PC-3 (cell line): ENCODE measurements around the gene LRPAP1. TPM values are rescaled to one million over a fixed set of nuclear protein-coding genes. Genes with fewer than 3 reads are reported as not detected.

Source experiments
- ATAC-seq: fragments of 200-7000 bp; cut with Tn5 transposase; 2 replicates; pipeline ENCODE4 v1.9.1; 2020; ENCODE audit warnings: mild to moderate bottlenecking, moderate library complexity
- BruUV-seq: library from RNA; stranded (reverse); fragments of 400-500 nt; replicated peaks from 2 replicates; lab custom pipeline; 2021; lab: Mats Ljungman, UMichigan
- CTCF ChIA-PET: fragments of 300-600 bp; sonication (Branson Sonifier 250); formaldehyde crosslinking; loops from one replicate; lab custom pipeline; 2022; ENCODE audit warnings: antibody characterized with exemption; lab: Charles Lee
- POLR2A ChIA-PET: fragments of 300-600 bp; sonication (Branson Sonifier 250); formaldehyde crosslinking; loops from one replicate; lab custom pipeline; 2022; ENCODE audit warnings: antibody characterized with exemption; ENCODE audit not compliant: unreplicated experiment; lab: Charles Lee
- DNase-seq: peaks from one replicate; pipeline ENCODE4 v3.0.0-alpha.2; 2015
- H2AFZ ChIP-seq: fragments of 300-600 bp; sonication (generic); 2 replicates; pipeline ENCODE4 v1.6.0; 2016; ENCODE audit warnings: antibody characterized with exemption, low read length
- H3F3A ChIP-seq: fragments of 300-600 bp; sonication (generic); one replicate; pipeline ENCODE4 v1.6.0; 2017; ENCODE audit warnings: antibody characterized with exemption, low read length, control low read depth, mild to moderate bottlenecking; ENCODE audit not compliant: unreplicated experiment
- H3K27ac ChIP-seq: fragments of 300-600 bp; sonication (generic); 2 replicates; pipeline ENCODE4 v1.5.1; 2016; ENCODE audit warnings: mild to moderate bottlenecking, low read length
- H3K27me3 ChIP-seq: fragments of 300-600 bp; sonication (generic); 2 replicates; pipeline ENCODE4 v1.6.1; 2016; ENCODE audit warnings: low read length, mixed read lengths
- H3K36me3 ChIP-seq: fragments of 300-600 bp; sonication (generic); 2 replicates; pipeline ENCODE4 v1.6.1; 2016; ENCODE audit warnings: low read depth, mixed run types, low read length, mixed read lengths
- H3K4me1 ChIP-seq: fragments of 300-600 bp; sonication (generic); 2 replicates; pipeline ENCODE4 v1.5.1; 2016; ENCODE audit warnings: low read length; ENCODE audit not compliant: insufficient read depth
- H3K4me2 ChIP-seq: fragments of 300-600 bp; sonication (generic); 2 replicates; pipeline ENCODE4 v1.6.0; 2016; ENCODE audit warnings: low read length
- H3K4me3 ChIP-seq: fragments of 300-600 bp; sonication (generic); 2 replicates; pipeline ENCODE4 v1.5.1; 2016; ENCODE audit warnings: mild to moderate bottlenecking, low read length, mixed read lengths
- H3K79me2 ChIP-seq: fragments of 300-600 bp; sonication (generic); 2 replicates; pipeline ENCODE4 v1.6.1; 2017; ENCODE audit warnings: low read length, mixed read lengths
- H3K9ac ChIP-seq: fragments of 300-600 bp; sonication (generic); 2 replicates; pipeline ENCODE4 v1.6.0; 2016; ENCODE audit warnings: mild to moderate bottlenecking, low read length
- H3K9me2 ChIP-seq: fragments of 300-600 bp; sonication (generic); replicated peaks from 2 replicates; pipeline ENCODE4 v1.6.1; 2016; ENCODE audit warnings: mixed run types, low read length, mixed read lengths
- H3K9me3 ChIP-seq: fragments of 300-600 bp; sonication (generic); 2 replicates; pipeline ENCODE4 v1.6.1; 2016; ENCODE audit warnings: low read length, mixed read lengths
- H4K20me1 ChIP-seq: fragments of 300-600 bp; sonication (generic); 2 replicates; pipeline ENCODE4 v1.6.1; 2016; ENCODE audit warnings: low read length, mixed read lengths
- EZH2 ChIP-seq: fragments of 300-600 bp; sonication (generic); IDR thresholded peaks from one replicate; pipeline ENCODE4 v1.6.1; 2017; ENCODE audit warnings: antibody characterized with exemption, mild to moderate bottlenecking, low read length; ENCODE audit not compliant: unreplicated experiment
- EZH2phosphoT487 ChIP-seq: fragments of 300-600 bp; sonication (generic); IDR thresholded peaks from 2 replicates; pipeline ENCODE4 v1.6.1; 2018; ENCODE audit warnings: mild to moderate bottlenecking, antibody characterized with exemption, low read length, borderline replicate concordance
- intact Hi-C: fragments of 100-400 bp; cut with micrococcal nuclease; formaldehyde crosslinking; loops from 2 replicates; pipeline ENCODE4 v1.9.0; 2023
- total RNA-seq: library from RNA; depleted of rRNA; stranded (reverse); fragments of >200 nt; gene quantifications from 2 replicates; pipeline ENCODE4 v1.2.3, GENCODE V29; 2014
- TF ChIP-seq, protein P1 (sequence below): fragments of 300-600 bp; sonication (generic); conservative IDR thresholded peaks from 2 replicates; pipeline ENCODE4 v1.5.1; 2017; ENCODE audit warnings: antibody characterized with exemption, low read depth, mild to moderate bottlenecking, low read length

The LRPAP1 gene
- total RNA-seq, 1 experiment from 2014 or later: 133 TPM

DNA sequence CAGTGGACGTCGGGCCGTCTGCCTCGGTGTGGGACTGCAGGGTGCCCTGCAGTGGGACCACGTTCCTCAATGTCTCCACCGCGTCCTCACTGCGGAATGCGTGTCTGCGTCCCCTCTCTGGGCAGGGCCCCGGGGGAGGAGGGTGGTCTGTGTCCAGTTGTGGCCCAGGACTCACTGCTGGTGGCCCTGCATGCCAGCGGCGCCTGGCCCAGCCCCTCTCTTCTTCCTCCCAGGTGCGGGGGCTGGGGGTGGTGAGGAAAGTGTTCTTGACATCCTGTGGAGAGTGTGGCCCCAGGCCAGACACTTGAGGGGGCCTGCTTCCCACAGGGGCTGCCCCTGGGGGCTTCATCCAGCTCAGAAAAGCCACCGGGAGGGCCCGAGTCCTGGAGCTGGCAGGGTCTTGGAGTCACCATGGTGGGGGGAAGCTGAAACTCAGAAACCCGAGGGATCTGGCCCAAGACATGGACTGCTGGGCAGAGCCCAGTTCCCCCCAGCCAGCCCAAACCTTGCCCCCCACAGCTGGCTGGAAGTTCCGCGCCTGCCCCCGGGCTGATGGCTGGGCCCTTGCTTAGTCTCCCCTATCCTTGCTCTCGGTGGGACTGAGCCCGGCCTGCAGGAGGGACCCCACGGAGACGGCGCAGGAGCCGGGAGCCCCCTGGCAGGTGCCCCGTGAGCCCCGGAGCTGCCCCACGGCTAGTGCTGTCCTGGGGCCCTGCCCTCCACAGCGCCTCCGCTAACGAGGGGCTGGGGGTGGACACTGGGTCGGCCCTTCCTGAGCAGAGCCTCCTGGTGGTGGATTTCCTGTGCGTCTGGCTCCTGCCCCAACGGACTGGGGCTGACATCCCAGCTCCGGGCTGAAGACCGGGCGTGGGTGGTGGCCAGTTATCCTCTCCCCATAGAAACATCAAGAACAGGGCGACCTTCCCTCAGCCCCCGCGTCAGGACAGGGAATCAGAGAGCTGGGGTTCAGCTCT is 66.2 kb downstream of the LRPAP1 start:
- H3K27me3 ChIP-seq: no peaks in the 10 kb centered on the region
- BruUV-seq: no TSS peak
- no peak for ATAC-seq

DNA sequence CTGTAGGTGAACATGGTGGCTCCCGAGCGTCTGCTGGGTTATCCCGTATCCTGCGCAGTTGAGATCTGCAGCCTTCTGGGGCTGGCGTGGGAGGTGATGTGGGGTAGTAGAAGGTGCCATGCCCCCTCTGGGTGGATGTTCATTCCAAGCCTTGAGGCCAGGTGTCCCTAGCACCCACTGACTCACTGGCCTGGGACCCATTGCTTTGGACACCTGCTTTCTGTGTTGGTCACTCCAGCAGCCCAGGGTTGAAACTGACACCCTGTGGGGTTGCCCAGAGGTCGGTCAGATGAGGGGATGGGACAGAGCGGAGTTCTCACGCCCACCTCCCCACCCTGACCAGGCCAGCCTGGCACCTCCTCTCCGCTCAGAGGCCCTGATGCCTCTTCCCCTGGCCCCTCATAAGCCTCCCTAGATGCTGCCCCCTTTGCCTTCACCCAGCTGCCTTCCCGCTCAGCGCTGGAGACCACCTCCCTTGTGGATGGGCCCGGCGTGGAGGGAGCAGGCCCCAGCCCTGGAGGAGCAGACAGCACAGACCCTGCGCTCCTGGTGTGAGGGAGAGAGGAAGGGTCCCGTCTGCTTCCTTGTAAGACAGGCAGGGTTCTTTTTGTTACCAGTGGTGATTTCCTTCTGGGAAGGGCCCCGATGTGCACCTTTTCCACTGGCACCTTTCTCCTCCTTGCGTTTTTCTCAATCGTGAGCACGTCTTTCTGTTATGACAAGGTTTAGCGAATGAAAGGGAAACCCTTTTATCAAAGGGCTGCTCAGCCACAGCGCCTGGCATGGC is 67.1 kb downstream of the LRPAP1 start:
- Histone ChIP-seq H2AFZ (no peak overlapping the region), H3K4me2 (no peak overlapping the region), H3K9ac (no peak overlapping the region), H3K27ac (no peak overlapping the region), H3K79me2 (no peaks in the 10 kb centered on the region), H4K20me1 (no peaks in the 10 kb centered on the region), H3K27me3 (no peaks in the 10 kb centered on the region), H3K9me2 (no peaks in the 10 kb centered on the region), H3F3A (no peaks in the 10 kb centered on the region), H3K4me3 (no peak overlapping the region), H3K36me3 (no peaks in the 10 kb centered on the region), H3K9me3 (no peaks in the 10 kb centered on the region), H3K4me1 (peaks cover 11% of the 10 kb centered on the region; the same call in 1 of the 2 replicates)
- no peak for TF ChIP-seq EZH2phosphoT487
- TF ChIP-seq, protein P1, sequence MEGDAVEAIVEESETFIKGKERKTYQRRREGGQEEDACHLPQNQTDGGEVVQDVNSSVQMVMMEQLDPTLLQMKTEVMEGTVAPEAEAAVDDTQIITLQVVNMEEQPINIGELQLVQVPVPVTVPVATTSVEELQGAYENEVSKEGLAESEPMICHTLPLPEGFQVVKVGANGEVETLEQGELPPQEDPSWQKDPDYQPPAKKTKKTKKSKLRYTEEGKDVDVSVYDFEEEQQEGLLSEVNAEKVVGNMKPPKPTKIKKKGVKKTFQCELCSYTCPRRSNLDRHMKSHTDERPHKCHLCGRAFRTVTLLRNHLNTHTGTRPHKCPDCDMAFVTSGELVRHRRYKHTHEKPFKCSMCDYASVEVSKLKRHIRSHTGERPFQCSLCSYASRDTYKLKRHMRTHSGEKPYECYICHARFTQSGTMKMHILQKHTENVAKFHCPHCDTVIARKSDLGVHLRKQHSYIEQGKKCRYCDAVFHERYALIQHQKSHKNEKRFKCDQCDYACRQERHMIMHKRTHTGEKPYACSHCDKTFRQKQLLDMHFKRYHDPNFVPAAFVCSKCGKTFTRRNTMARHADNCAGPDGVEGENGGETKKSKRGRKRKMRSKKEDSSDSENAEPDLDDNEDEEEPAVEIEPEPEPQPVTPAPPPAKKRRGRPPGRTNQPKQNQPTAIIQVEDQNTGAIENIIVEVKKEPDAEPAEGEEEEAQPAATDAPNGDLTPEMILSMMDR: no peak
- no peak for TF ChIP-seq EZH2
- BruUV-seq: no TSS peak
- ATAC-seq (no peak), DNase-seq (no peak)
- POLR2A ChIA-PET: no interaction called here
- CTCF ChIA-PET: no interaction called here
- intact Hi-C loops: no loop called here

More for the DNA sequence above, 66.2 kb downstream of the LRPAP1 start:
- CTCF ChIA-PET: no interaction called here
- H3K4me3 ChIP-seq: no peak overlapping the region
- TF ChIP-seq EZH2: no peak
- TF ChIP-seq, protein P1: no peak; the same call in 1 of the 2 replicates
- no peak for TF ChIP-seq EZH2phosphoT487
- H3K9ac ChIP-seq: no peak overlapping the region
- H3K27ac ChIP-seq: no peak overlapping the region
- DNase-seq: no peak
- H3F3A ChIP-seq: no peaks in the 10 kb centered on the region
- H3K9me2 ChIP-seq: no peaks in the 10 kb centered on the region
- POLR2A ChIA-PET: no interaction called here
- no peak overlapping the region for H2AFZ ChIP-seq
- intact Hi-C loops: no loop called here
- H3K4me1 ChIP-seq: peaks cover 10% of the 10 kb centered on the region; the same call in 1 of the 2 replicates
- H4K20me1 ChIP-seq: no peaks in the 10 kb centered on the region
- H3K4me2 ChIP-seq: no peak overlapping the region
- no peaks in the 10 kb centered on the region for H3K36me3 ChIP-seq
- no peaks in the 10 kb centered on the region for H3K9me3 ChIP-seq
- no peaks in the 10 kb centered on the region for H3K79me2 ChIP-seq
